Activated CD4-positive, alpha-beta memory T cell treated with anti-CD3 and anti-CD28 coated beads for 36 hours (primary cell): ENCODE results near the gene CDH3. TPM values are rescaled to one million over a fixed set of nuclear protein-coding genes. Genes with fewer than 3 reads are reported as not detected.
"Not testable (repeated sequence)": the region's sequence is repeated elsewhere in the genome, so short reads cannot be mapped to it uniquely, and the experiment has no call there.

Source experiments
- CTCF ChIA-PET: fragments of 350-600 bp; sonication (Branson Sonifier 250); formaldehyde crosslinking; loops from one replicate; lab custom pipeline; 2021; ENCODE audit warnings: antibody characterized with exemption, inconsistent platforms; lab: Charles Lee
- POLR2A ChIA-PET: fragments of 350-600 bp; sonication (Branson Sonifier 250); formaldehyde crosslinking; loops from one replicate; lab custom pipeline; 2021; ENCODE audit warnings: antibody characterized with exemption; lab: Charles Lee
- DNase-seq: peaks from one replicate; pipeline ENCODE4 v3.0.0-alpha.2; 2020
- H3K27ac Mint-ChIP-seq: one replicate; pipeline ENCODE4 v1.8.0; 2021; ENCODE audit warnings: mixed read lengths
- H3K27me3 Mint-ChIP-seq: one replicate; pipeline ENCODE4 v1.8.0; 2021; ENCODE audit warnings: mixed read lengths
- H3K36me3 Mint-ChIP-seq: one replicate; pipeline ENCODE4 v1.8.0; 2021; ENCODE audit warnings: mixed read lengths
- H3K4me1 Mint-ChIP-seq: one replicate; pipeline ENCODE4 v1.8.0; 2021; ENCODE audit warnings: low read depth, mixed read lengths
- H3K4me3 Mint-ChIP-seq: one replicate; pipeline ENCODE4 v1.8.0; 2021; ENCODE audit warnings: mild to moderate bottlenecking, mixed read lengths
- H3K9me3 Mint-ChIP-seq: one replicate; pipeline ENCODE4 v1.8.0; 2021; ENCODE audit warnings: mixed read lengths
- intact Hi-C: fragments of 100-400 bp; cut with micrococcal nuclease; formaldehyde crosslinking; loops from one replicate; pipeline ENCODE4 v1.15.1; 2023
- total RNA-seq, 2 experiments: library from RNA; stranded (reverse); gene quantifications; one replicate each; pipeline ENCODE4 v1.2.3, GENCODE V29; 2021

The CDH3 gene
- total RNA-seq, 2 experiments from 2014 or later: 5.2 to 5.3 TPM

DNA sequence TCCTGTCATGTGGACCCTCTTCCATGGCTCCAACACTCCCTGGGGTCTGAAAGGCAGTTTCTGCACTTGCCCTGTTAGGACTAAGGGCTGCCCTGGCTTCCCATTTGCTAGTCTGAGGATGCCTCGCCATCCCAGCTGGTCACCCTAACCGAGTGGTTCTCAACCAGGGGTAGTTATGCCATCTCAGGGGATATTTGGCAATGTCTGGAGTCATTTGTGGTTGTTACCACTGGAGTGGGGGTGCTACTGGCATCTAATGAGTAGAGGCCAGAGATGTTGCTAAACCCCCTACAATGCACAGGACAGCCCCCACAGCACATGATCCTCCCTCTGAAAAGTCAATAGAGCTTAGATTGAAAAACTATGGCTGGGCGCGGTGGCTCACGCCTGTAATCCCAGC lies 65.1 kb downstream of the CDH3 start:
- no peak overlapping the region for H3K27ac Mint-ChIP-seq

DNA sequence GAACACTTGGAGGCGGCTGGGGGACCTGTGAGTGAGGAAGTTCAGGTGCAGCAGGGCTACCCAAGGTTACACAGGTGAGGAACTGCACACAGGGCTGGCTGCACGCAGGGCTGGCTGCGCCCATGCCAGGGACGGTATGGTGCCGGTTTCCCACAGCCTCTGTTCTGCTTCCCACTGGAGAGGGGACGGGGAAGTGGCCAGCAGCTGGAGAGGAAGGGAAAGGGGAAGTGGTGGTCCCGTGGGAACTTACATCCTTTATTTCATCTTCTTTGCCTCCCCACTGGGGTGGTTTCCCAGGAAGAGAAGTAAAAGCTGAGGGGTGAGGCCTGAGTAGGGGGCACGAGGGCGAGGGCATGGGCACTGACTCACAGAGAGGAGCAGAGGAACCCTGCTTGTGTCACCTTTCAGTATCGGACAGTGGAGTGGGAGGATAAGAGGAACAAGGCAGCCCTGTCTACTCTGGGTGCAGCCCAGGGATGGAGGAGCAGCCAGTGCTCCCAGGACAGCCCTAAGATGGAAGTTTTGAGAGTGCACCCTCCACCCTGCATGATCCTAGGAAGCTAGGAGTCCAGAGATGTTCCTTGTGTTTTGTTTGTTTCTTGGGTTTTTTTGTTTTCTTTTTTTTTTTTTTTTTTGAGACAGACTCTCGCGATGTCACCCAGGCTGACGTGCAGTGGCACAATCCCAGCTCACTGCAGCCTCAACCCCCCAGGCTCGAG lies 66.5 kb downstream of the CDH3 start:
- DNase-seq: peak; percentile 54
- Mint-ChIP-seq H3K9me3 (no peaks in the 10 kb centered on the region), H3K27me3 (peaks cover 14% of the 10 kb centered on the region), H3K27ac (no peak overlapping the region), H3K4me1 (peaks cover 11% of the 10 kb centered on the region), H3K4me3 (no peak overlapping the region), H3K36me3 (no peaks in the 10 kb centered on the region)
- POLR2A ChIA-PET: interaction anchor here (1.2 kb wide), 1 partner anchor 45 kb away, joined by 3 read pairs; no protein-coding TSS in a partner anchor
- intact Hi-C loops: no loop called here
- CTCF ChIA-PET: interaction anchor here (1.1 to 1.5 kb wide), 2 partner anchors 89 to 98 kb away, joined by 3 to 5 read pairs; no protein-coding TSS in a partner anchor

More for the DNA sequence above, 65.1 kb downstream of the CDH3 start:
- Mint-ChIP-seq H3K27me3 (peaks cover 14% of the 10 kb centered on the region), H3K4me1 (peaks cover 11% of the 10 kb centered on the region), H3K36me3 (no peaks in the 10 kb centered on the region), H3K4me3 (no peak overlapping the region), H3K9me3 (no peaks in the 10 kb centered on the region)
- intact Hi-C loops: no loop called here
- ChIA-PET POLR2A (no interaction called here), CTCF (interaction anchor here (0.6 to 1.1 kb wide), 2 partner anchors 9 to 90 kb away, joined by 3 read pairs; no protein-coding TSS in a partner anchor)
- DNase-seq: no peak

DNA sequence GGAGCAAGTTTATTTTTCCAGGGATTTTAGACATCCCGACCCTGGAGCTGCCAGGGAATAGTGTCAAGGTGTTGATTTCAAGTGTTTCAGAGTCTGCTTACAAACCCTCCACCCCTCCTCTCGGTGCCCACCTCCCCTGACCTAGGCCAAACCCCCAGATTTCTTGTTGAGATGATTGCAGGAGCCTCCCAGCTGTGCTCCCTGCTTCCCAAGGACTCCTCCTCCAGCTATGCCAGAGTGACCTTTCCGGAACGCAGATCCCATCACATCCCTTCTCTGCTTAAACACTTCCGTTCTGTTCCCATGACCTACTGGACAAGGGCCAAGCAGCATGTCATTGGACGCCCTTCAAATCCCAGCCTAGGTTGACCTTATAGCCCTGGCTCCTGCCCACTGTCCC lies 68.3 kb downstream of the CDH3 start:
- Mint-ChIP-seq H3K36me3 (no peaks in the 10 kb centered on the region), H3K9me3 (peaks cover 3% of the 10 kb centered on the region), H3K27me3 (peaks cover 14% of the 10 kb centered on the region), H3K27ac (no peak overlapping the region), H3K4me3 (no peak overlapping the region), H3K4me1 (peaks cover 11% of the 10 kb centered on the region)
- ChIA-PET CTCF (no interaction called here), POLR2A (no interaction called here)
- no peak for DNase-seq
- intact Hi-C loops: no loop called here

DNA sequence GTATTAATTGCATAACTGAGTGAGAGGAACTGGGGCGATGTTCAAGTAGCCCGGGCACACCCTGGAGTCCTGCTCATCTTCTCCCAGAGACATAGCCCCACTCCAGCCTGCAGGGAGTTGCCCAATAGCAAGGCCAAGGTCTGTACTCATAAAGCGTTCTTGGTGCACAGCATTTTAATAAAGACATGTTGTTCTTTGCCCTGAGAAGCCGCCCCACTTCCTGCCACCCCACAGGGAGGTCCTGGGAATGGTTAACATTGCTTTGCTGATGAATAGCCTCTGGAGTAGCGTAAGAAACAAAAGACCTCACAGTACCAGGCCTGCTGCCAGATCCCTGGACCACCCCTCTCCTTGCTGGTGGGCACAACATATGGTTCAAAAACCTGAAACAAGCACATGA lies 70.4 kb downstream of the CDH3 start:
- ChIA-PET CTCF (no interaction called here), POLR2A (no interaction called here)
- Mint-ChIP-seq H3K4me3 (no peak overlapping the region), H3K27ac (no peak overlapping the region), H3K9me3 (peaks cover 3% of the 10 kb centered on the region), H3K36me3 (no peaks in the 10 kb centered on the region), H3K27me3 (peaks cover 8% of the 10 kb centered on the region), H3K4me1 (peaks cover 22% of the 10 kb centered on the region)
- intact Hi-C loops: no loop called here
- no peak for DNase-seq

DNA sequence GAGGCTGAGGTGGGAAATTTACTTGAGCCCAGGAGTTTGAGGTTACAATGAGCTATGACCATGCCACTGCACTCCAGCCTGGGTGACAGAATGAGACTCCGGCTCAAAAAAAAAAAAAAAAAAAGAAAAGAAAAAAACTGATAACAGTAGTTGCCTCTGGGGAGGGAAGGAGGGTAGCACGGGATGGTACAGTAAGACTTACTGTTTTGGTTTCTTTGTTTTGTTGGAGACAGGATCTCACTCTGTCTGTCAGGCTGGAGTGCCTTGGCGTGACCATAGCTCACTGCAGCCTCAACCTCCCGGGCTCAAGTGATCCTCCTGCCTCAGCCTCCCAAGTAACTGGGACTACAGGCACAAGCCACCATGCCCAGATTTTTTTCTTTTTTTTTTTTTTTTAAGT lies 71.4 kb downstream of the CDH3 start:
- POLR2A ChIA-PET, H3K9me3 Mint-ChIP-seq, DNase-seq, H3K27me3 Mint-ChIP-seq, H3K36me3 Mint-ChIP-seq, intact Hi-C loops, H3K27ac Mint-ChIP-seq, H3K4me3 Mint-ChIP-seq: not testable (repeated sequence)
- peaks cover 23% of the 10 kb centered on the region for H3K4me1 Mint-ChIP-seq
- CTCF ChIA-PET: interaction anchor here (2.1 kb wide), 1 partner anchor 83 kb away, joined by 7 read pairs; no protein-coding TSS in a partner anchor

DNA sequence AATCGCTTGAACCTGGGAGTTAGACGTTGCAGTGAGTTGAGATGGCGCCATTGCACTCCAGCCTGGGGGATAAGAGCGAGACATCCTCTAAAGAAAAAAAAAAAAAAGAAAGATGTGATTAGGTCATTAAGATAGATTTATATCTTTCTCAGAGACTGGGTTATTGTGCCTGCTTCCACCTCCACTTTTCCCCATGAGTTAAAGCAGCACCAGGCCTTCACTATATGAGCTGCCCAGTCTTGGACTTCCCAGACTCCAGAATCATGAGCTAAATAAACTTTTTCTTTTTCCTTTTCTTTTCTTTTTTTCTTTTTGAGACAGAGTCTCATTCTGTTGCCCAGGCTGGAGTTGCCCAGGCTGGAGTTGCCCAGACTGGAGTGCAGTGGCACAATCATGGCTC lies 72.6 kb downstream of the CDH3 start:
- H3K4me1 Mint-ChIP-seq: peaks cover 21% of the 10 kb centered on the region
- H3K36me3 Mint-ChIP-seq: no peaks in the 10 kb centered on the region
- DNase-seq: no peak
- no peak overlapping the region for H3K27ac Mint-ChIP-seq
- POLR2A ChIA-PET: no interaction called here
- peaks cover 8% of the 10 kb centered on the region for H3K27me3 Mint-ChIP-seq
- H3K4me3 Mint-ChIP-seq: no peak overlapping the region
- H3K9me3 Mint-ChIP-seq: peaks cover 3% of the 10 kb centered on the region
- CTCF ChIA-PET: interaction anchor here (2.1 kb wide), 1 partner anchor 82 kb away, joined by 7 read pairs; no protein-coding TSS in a partner anchor
- intact Hi-C loops: no loop called here

DNA sequence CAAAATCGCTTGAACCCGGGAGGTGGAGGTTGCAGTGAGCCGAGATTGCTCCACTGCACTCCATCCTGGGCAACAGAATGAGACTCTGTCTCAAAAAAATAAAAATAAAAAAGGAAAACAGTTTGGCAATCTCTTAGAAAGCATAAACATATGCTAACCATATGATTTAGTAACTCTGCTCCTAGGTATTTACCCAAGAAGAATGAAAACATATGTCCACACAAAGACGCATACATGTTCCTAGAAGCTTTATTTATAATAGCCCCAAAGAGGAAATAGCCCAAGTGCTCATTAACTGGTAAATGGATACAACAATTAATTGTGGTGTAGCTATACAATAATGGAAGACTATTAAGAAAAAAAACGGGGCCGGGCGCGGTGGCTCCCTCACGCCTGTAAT lies 73.5 kb downstream of the CDH3 start:
- H3K4me3 Mint-ChIP-seq: no peak overlapping the region
- H3K9me3 Mint-ChIP-seq: peaks cover 3% of the 10 kb centered on the region
- intact Hi-C loops: no loop called here
- no peak for DNase-seq
- H3K27me3 Mint-ChIP-seq: peaks cover 1% of the 10 kb centered on the region
- CTCF ChIA-PET: interaction anchor here (1.4 kb wide), 1 partner anchor 9 kb away, joined by 3 read pairs; no protein-coding TSS in a partner anchor
- no peak overlapping the region for H3K27ac Mint-ChIP-seq
- H3K36me3 Mint-ChIP-seq: no peaks in the 10 kb centered on the region
- POLR2A ChIA-PET: no interaction called here
- H3K4me1 Mint-ChIP-seq: peaks cover 19% of the 10 kb centered on the region

DNA sequence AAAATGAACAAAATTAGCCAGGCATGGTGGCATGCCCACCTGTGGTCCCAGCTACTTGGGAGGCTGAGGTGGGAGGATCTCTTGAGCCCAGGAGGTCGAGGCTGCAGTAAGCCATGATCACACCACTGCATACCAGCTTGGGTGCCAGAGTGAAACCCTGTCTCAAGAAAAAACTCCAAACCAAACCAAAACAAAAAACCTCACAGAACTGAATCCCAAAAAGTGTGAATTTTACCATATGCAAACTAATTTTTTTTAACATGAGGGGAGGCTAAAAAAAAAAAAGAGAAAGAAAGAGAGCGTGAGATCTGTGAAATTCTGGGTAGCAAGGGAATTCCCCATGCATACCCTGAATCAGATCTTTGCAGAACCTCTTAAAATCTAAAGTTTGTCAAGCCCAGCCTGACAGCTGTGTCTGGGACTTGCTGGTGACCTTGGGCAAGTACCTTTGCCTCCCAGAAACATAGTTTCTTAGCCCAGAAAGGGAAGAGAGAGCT lies 74.9 kb downstream of the CDH3 start:
- H3K36me3 Mint-ChIP-seq: no peaks in the 10 kb centered on the region
- H3K27ac Mint-ChIP-seq: peak overlapping the region; percentile 84
- ChIA-PET CTCF (interaction anchor here (1.3 kb wide), 2 partner anchors 87 to 129 kb away, joined by 4 to 5 read pairs; no protein-coding TSS in a partner anchor), POLR2A (interaction anchor here (1.0 kb wide), 2 partner anchors 32 to 37 kb away, joined by 3 to 6 read pairs; no protein-coding TSS in a partner anchor)
- intact Hi-C loops: loop anchor here (1.0 kb wide), 3 partner anchors 32 to 123 kb away; partner anchors contain the start of gene TANGO6
- H3K9me3 Mint-ChIP-seq: peaks cover 3% of the 10 kb centered on the region
- peak; percentile 64 for DNase-seq
- H3K4me1 Mint-ChIP-seq: peaks cover 19% of the 10 kb centered on the region
- no peaks in the 10 kb centered on the region for H3K27me3 Mint-ChIP-seq
- no peak overlapping the region for H3K4me3 Mint-ChIP-seq

DNA sequence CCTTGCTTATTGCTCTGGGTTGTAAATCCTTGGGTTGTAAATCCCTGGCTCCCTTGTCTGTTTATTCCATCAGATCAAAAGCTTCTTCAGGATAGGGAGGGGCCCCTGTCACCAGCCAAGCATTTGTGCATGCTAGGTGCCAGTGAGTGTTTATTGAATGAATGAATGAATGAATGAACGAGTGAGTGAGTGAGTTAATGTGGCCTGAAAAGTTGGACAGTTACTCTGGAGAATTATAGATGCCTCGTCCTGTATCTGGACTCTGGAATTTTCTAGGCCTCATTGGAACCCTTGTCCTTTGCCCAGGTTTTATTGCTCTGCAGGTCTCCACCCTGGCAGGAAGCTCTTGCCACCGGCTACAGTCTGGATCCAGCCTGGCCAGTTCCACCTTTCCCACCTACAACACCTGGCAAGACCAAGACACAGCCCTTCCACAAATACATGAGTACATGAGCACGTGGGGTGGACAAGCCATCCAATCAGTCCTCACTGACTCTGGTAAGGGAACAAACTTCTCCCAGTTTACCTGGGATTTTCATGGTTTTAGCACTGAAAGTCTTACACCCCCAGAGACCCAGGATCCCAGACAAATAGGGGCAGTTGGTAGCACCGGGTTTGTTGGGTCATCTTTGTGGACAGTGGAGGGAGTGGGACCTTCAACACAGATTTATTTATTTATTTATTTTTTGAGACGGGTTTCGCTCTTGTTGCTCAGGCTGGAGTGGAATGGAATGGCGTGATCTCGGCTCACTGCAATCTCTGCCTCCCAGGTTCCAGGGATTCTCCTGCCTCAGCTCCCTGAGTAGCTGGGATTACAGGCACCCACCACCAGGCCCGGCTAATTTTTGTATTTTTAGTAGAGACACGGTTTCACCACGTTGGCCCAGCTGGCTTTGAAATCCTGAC lies 77.3 kb downstream of the CDH3 start:
- POLR2A ChIA-PET: no interaction called here
- no peak for DNase-seq
- Mint-ChIP-seq H3K4me3 (no peak overlapping the region), H3K4me1 (peaks cover 19% of the 10 kb centered on the region), H3K36me3 (no peaks in the 10 kb centered on the region), H3K27me3 (peaks cover 2% of the 10 kb centered on the region), H3K9me3 (peaks cover 3% of the 10 kb centered on the region), H3K27ac (no peak overlapping the region)
- intact Hi-C loops: no loop called here
- CTCF ChIA-PET: interaction anchor here (0.9 kb wide), 1 partner anchor 78 kb away, joined by 3 read pairs; no protein-coding TSS in a partner anchor

DNA sequence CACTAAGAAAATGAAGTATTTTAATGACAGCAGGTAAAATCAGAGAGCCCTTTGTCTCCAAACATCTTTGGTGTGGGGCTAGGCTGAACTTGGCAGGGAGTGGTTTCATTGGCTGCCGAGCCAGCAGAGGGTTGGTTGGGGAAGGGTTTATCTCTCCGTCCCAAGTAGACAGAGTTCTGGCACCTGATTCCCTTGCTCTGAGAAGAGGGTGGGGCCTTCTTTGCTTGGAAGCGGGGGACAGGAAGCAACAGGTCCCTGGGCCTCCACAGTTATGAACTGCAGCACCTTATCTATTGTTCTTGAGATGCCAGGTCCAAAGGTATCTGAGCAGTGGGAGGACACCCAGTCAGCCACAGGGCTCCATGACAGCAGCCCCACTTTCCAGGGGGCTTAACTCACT lies 79.7 kb downstream of the CDH3 start:
- no peak for DNase-seq
- no peak overlapping the region for H3K4me3 Mint-ChIP-seq
- H3K27me3 Mint-ChIP-seq: peaks cover 8% of the 10 kb centered on the region
- POLR2A ChIA-PET: no interaction called here
- intact Hi-C loops: no loop called here
- peaks cover 15% of the 10 kb centered on the region for H3K4me1 Mint-ChIP-seq
- no peaks in the 10 kb centered on the region for H3K36me3 Mint-ChIP-seq
- CTCF ChIA-PET: no interaction called here
- H3K9me3 Mint-ChIP-seq: no peaks in the 10 kb centered on the region
- no peak overlapping the region for H3K27ac Mint-ChIP-seq

DNA sequence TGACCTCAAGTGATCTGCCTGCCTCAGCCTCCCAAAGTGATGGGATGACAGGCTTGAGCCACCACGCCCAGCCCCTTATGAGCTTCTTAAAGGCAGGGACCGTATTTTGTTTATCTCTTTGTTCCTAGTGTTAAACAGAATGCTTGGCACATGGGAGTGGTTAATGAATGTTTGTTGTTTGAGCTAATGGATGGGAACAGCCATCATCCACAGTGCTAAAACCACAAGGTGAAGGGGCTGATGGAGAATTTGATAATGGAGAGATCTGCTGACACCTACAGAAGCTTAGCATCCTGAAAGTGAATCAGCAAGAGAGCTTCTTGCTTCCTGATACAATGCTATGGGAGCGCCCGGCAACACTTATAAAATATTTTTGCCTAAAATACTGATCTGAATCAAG lies 83.4 kb downstream of the CDH3 start:
- ChIA-PET CTCF (interaction anchor here (1.3 kb wide), 1 partner anchor 71 kb away, joined by 5 read pairs; no protein-coding TSS in a partner anchor), POLR2A (no interaction called here)
- peaks cover 8% of the 10 kb centered on the region for H3K27me3 Mint-ChIP-seq
- no peaks in the 10 kb centered on the region for H3K9me3 Mint-ChIP-seq
- intact Hi-C loops: no loop called here
- no peak overlapping the region for H3K27ac Mint-ChIP-seq
- H3K36me3 Mint-ChIP-seq: no peaks in the 10 kb centered on the region
- H3K4me3 Mint-ChIP-seq: no peak overlapping the region
- no peaks in the 10 kb centered on the region for H3K4me1 Mint-ChIP-seq
- DNase-seq: no peak

DNA sequence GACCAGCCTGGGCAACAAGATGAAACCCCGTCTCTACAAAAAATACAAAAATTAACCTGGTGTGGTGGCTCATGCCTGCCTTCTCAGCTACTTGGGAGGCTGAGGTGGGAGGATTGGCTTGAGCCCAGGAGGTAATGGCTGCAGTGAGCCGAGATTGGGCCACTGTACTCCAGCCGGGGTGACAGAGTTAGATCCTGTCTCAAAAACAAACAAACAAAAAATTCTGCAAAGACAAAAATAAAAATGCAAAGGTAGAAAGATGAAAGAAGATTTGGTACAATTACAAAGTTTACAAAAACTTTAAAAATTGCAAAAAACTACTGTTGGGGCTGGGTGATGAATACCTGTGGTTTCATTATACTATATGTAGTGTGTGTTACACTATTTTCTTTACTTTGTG lies 86.5 kb downstream of the CDH3 start:
- DNase-seq: no peak
- Mint-ChIP-seq H3K4me1 (no peaks in the 10 kb centered on the region), H3K36me3 (no peaks in the 10 kb centered on the region), H3K27ac (no peak overlapping the region), H3K9me3 (no peaks in the 10 kb centered on the region), H3K4me3 (no peak overlapping the region), H3K27me3 (peaks cover 15% of the 10 kb centered on the region)
- ChIA-PET POLR2A (no interaction called here), CTCF (no interaction called here)
- intact Hi-C loops: no loop called here
